IPS-18a (cell line): Measurements from ENCODE around the gene AIG1.

ENCODE experiments used
- H3K27ac ChIP-seq: one replicate; pipeline ENCODE4 v1.5.1; 2013; ENCODE audit warnings: low read length
- H3K27me3 ChIP-seq: one replicate; pipeline ENCODE4 v1.6.1; 2013; ENCODE audit warnings: mild to moderate bottlenecking, low read length; ENCODE audit not compliant: control insufficient read depth, insufficient read depth
- H3K36me3 ChIP-seq: one replicate; pipeline ENCODE4 v1.6.1; 2013; ENCODE audit warnings: low read depth, low read length; ENCODE audit not compliant: control insufficient read depth
- H3K4me1 ChIP-seq: one replicate; pipeline ENCODE4 v1.6.1; 2013; ENCODE audit warnings: low read depth, low read length; ENCODE audit not compliant: control insufficient read depth
- H3K4me3 ChIP-seq: one replicate; pipeline ENCODE4 v1.5.1; 2013; ENCODE audit warnings: low read length
- H3K9ac ChIP-seq: one replicate; pipeline ENCODE4 v1.6.1; 2013; ENCODE audit warnings: mild to moderate bottlenecking, low read length, moderate library complexity
- H3K9me3 ChIP-seq: one replicate; pipeline ENCODE4 v1.6.1; 2013; ENCODE audit warnings: low read depth, low read length; ENCODE audit not compliant: control insufficient read depth

The AIG1 gene

DNA sequence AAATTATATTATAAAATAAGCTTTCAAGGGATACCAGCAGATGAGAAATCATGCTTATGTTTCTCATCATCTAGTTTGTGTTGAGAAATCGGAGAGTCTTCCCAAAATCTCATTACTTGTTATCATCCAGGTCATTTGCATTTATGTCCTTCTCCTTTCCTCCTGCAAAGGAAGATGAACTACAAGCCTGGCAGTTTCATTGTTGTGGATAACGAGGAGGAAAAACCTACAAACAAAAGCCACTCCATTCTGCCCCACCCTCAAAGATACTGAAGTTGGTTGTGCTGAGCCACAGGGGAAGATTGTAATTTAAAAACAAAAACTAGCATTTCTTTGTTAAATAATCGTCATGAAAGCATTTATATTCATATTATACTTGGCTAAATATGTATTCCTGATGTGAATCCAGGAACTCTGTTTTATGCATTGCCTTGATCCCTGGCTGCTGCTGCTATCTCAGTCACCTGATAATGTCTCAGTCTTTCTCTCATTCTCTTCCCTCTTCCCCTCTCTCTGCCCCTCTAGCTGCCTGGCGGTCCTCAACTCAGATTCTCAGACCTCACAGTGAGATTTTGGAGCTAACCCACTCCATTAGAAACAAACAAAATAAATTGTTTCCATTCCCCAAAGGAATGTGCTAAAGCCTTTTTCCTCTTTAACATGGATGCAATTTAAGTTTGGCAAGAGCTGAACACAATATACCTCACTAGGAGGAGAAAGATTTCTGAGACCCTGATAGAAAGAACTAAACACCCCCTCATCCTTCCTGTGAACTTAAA, 204.5 kb downstream of the AIG1 start:
- Histone ChIP-seq H3K9me3 (no peaks in the 10 kb centered on the region), H3K27me3 (no peaks in the 10 kb centered on the region), H3K9ac (no peak overlapping the region), H3K4me3 (no peak overlapping the region), H3K4me1 (peaks cover 17% of the 10 kb centered on the region), H3K36me3 (no peaks in the 10 kb centered on the region), H3K27ac (no peak overlapping the region)

DNA sequence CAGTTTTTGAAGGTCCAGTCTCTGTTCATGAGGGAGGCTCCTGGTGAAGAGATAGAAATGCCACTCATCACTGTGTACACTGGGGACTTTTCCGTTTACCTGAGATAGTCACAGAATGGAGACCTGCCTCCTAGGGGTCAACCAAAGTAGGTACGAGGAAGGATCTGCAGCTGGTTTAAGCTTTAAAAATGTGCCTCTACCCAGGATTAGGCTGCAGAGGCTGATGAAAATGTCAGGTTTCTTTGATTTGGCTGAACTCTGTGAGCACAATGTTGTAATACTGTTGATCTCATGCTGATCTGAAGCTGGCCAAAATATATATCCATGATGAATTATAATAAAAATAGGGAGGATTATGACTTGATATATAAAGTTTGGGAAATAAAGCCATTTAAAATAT, 207.1 kb downstream of the AIG1 start:
- Histone ChIP-seq H3K9ac (no peak overlapping the region), H3K9me3 (no peaks in the 10 kb centered on the region), H3K4me1 (peaks cover 17% of the 10 kb centered on the region), H3K4me3 (no peak overlapping the region), H3K36me3 (no peaks in the 10 kb centered on the region), H3K27me3 (no peaks in the 10 kb centered on the region), H3K27ac (no peak overlapping the region)

DNA sequence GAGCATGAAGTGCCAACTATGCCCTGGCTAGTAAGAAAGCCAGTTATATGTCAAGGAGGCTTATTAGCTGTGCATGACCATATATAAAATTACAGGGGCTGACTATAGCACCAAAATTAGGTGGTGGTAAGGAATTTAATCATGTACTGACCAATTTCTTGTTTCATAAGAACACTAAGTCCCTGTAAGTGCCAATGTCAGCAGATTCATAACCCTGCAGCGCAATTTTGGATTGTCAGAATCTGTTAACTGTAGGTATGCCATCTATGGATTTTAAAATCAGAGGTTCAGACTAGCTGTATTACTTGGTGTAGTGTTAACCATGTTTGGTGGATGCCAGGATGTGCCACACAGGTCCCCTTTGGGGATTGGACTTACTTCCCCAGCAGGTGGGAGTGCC, 207.8 kb downstream of the AIG1 start:
- no peaks in the 10 kb centered on the region for H3K9me3 ChIP-seq
- no peak overlapping the region for H3K27ac ChIP-seq
- H3K27me3 ChIP-seq: no peaks in the 10 kb centered on the region
- H3K9ac ChIP-seq: no peak overlapping the region
- H3K4me1 ChIP-seq: peaks cover 17% of the 10 kb centered on the region
- no peak overlapping the region for H3K4me3 ChIP-seq
- H3K36me3 ChIP-seq: no peaks in the 10 kb centered on the region

DNA sequence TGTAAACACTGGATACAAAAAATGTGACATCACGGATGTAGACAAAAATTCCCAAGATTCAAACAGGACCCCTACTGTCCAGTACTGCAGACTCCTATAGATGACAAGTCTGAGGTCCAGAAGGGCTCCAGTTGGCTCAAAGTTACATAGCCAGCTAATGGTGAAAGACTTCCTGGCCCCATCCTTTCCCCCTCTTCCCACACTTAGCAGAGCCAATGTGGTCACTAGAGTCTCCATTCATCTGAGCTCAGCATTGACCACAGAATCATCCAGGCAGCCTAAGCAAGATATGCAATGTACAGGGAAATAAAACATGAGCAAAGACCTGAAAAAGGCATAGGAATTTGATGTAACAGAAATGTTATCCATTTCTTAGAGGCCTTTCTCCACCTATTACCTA, 209.3 kb downstream of the AIG1 start:
- H3K36me3 ChIP-seq: no peaks in the 10 kb centered on the region
- no peak overlapping the region for H3K9ac ChIP-seq
- H3K9me3 ChIP-seq: no peaks in the 10 kb centered on the region
- peaks cover 9% of the 10 kb centered on the region for H3K4me1 ChIP-seq
- no peaks in the 10 kb centered on the region for H3K27me3 ChIP-seq
- no peak overlapping the region for H3K27ac ChIP-seq
- no peak overlapping the region for H3K4me3 ChIP-seq

DNA sequence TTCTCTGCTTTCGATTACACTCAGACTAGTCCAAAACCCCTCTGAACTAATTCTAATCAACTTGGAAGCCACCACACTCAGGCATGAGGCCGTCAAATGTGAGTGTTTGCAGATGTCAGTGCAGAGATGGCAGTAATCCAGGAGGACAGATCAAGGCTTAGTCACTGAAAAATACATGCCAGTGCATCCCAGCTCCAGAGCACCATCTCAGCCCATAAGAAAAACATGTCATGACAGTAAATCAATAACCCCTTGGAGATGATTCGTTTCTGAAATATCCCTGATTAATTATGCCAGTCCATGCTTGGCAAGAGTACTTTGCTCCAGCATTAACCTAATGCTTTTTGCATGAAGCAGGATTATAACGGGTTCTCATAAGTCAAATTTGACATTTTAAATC, 210.3 kb downstream of the AIG1 start:
- Histone ChIP-seq H3K9ac (no peak overlapping the region), H3K4me3 (no peak overlapping the region), H3K9me3 (no peaks in the 10 kb centered on the region), H3K36me3 (no peaks in the 10 kb centered on the region), H3K4me1 (no peaks in the 10 kb centered on the region), H3K27ac (no peak overlapping the region), H3K27me3 (no peaks in the 10 kb centered on the region)

DNA sequence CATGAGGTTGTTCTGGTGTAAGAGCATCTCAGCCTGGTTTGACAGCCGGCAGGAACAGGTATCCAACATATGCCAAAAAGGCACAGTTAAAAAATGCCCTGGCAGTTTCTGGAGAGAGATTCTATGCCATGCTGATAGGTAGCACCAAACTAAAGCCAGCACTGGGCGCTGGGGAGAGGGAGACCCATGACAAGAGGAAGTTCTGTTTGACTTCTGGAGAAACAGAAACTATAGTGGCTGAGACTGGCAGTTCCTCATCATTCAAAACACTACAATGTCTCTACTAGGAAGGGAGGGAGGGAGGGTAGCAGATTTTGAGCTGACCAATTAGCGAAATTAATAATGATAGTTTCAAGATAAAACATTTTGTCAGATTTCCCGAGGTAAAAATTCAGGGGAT, 215.7 kb downstream of the AIG1 start:
- Histone ChIP-seq H3K36me3 (no peaks in the 10 kb centered on the region), H3K4me1 (no peaks in the 10 kb centered on the region), H3K9me3 (no peaks in the 10 kb centered on the region), H3K27me3 (no peaks in the 10 kb centered on the region), H3K27ac (no peak overlapping the region), H3K4me3 (no peak overlapping the region), H3K9ac (no peak overlapping the region)

DNA sequence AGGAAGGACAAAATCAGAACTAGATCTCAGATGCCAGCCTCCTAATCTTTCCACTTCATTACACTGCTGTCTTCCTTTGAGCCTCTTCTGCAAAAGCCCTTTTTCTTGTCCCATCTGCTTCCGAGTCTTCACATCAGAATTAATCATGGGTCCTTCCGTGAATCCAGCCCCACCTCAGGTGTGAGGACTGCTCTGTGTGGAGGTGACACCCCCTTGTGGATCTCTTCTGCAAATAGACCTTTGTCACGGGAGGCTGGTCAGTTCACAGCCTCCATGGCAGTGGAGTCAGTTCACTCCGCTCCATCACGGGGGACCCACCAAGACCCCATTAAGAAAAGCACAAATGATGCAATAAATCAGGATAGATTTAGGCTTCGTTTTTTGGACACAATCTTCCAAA, 218.7 kb downstream of the AIG1 start:
- H3K9me3 ChIP-seq: no peaks in the 10 kb centered on the region
- no peaks in the 10 kb centered on the region for H3K4me1 ChIP-seq
- no peak overlapping the region for H3K27ac ChIP-seq
- no peak overlapping the region for H3K9ac ChIP-seq
- H3K4me3 ChIP-seq: no peak overlapping the region
- H3K27me3 ChIP-seq: no peaks in the 10 kb centered on the region
- no peaks in the 10 kb centered on the region for H3K36me3 ChIP-seq

DNA sequence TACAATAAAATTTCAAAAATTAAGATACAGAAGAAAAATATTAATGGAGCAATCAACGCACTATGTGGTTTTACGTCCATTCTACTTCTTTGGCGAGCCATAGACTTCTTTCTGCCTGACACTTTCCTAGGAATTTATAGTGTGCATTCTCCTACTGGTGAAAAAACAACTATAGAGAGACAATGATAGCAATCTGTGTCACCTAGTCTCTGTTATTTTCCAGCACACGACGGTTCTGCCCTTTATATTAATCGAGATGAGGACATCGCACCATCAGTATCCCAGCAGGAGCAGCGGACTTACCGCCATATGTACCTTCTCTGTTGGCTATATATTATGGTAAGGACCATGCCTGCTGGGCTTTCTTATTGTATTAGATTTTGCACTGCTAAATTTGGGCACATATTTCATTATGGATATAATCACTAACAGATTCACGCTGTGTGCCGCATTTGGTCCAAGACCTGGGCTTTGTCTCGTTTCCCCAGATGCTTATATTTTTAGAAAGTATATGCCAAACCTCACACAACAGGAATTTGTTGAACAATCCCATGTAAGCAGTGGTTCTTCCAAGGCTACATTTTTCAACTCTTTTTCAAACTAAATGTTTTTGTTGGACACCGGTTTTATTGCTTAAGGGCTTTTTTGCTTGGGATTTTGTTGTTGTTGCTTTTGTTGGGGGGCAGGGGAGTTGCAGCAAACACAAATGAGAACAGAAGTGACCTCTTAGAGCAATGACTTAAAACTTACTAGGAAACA, 223.4 kb downstream of the AIG1 start:
- H3K36me3 ChIP-seq: no peaks in the 10 kb centered on the region
- H3K9ac ChIP-seq: no peak overlapping the region
- no peaks in the 10 kb centered on the region for H3K9me3 ChIP-seq
- no peaks in the 10 kb centered on the region for H3K27me3 ChIP-seq
- no peak overlapping the region for H3K27ac ChIP-seq
- H3K4me1 ChIP-seq: peaks cover 12% of the 10 kb centered on the region
- no peak overlapping the region for H3K4me3 ChIP-seq

DNA sequence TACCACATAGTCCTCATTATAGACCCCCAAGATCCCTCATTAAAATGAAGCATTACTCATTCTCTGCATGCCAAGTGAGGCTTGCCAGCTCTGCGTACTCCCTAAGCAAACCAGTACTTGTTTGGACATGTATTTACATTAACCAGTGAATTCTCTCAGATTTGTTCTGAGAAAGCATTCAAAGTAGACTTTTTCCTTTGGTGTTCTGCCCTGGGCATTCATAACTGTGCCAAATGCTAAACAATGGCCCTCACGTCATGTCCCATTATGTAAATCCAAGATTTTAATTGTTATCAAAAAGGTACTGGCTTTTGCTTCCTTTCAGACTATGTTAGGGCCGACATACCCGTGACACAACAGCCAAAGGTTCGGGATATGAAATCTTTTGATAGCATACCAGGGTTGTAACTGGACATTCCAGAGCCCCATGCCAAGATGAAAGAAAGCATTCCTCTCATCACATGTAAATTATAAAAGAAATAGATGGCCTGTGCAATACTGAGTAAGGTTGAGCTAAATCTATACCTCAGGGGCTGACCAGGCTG, 225.6 kb downstream of the AIG1 start:
- no peaks in the 10 kb centered on the region for H3K9me3 ChIP-seq
- no peak overlapping the region for H3K4me3 ChIP-seq
- no peak overlapping the region for H3K27ac ChIP-seq

DNA sequence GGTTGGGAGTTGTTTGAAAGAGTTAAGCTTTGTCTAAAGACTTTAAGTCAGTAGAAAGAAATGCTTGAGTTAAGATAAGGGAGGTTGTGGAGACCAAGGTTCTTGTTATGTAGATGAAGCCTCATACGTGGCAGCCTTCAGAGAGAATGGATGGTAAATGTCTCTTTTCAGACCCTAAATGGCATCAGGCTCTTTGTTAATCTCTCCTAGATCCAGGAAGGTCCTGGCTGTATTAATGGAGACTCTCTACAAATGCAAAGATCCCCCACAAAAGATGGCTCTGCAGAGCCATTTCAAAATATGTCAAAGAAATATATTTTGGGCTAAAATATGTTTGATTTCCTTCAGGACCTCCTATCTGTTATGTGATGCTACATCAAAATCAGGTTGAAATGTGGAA, 228.2 kb downstream of the AIG1 start:
- no peak overlapping the region for H3K4me3 ChIP-seq
- no peaks in the 10 kb centered on the region for H3K9me3 ChIP-seq
- H3K27ac ChIP-seq: peak overlapping the region; percentile 80
- no peak overlapping the region for H3K9ac ChIP-seq
- no peaks in the 10 kb centered on the region for H3K36me3 ChIP-seq
- H3K4me1 ChIP-seq: peaks cover 21% of the 10 kb centered on the region
- H3K27me3 ChIP-seq: no peaks in the 10 kb centered on the region

More for the DNA sequence above, 225.6 kb downstream of the AIG1 start:
- Histone ChIP-seq H3K9ac (no peak overlapping the region), H3K4me1 (peaks cover 21% of the 10 kb centered on the region), H3K36me3 (no peaks in the 10 kb centered on the region), H3K27me3 (no peaks in the 10 kb centered on the region)

DNA sequence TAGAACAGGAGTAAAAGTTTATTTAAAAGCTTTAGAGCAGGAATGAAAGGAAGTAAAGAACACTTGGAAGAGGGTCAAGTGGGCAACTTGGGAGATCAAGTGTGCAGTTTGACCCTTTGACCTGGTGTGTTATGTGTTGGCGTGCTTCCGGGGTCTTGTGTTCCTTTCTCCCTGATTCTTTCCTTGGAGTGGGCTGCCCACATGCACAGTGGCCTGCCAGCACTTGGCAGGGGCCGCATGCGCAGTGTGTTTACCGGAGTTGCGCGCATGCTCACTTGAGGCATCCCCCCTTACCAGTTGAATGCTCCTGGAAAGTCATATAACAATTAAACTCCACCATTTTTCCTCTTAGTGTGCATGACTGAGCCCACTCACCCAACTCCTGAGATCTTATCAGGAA, 229.5 kb downstream of the AIG1 start:
- no peaks in the 10 kb centered on the region for H3K9me3 ChIP-seq
- no peaks in the 10 kb centered on the region for H3K27me3 ChIP-seq
- no peak overlapping the region for H3K4me3 ChIP-seq
- peaks cover 21% of the 10 kb centered on the region for H3K4me1 ChIP-seq
- no peak overlapping the region for H3K27ac ChIP-seq
- H3K9ac ChIP-seq: no peak overlapping the region
- H3K36me3 ChIP-seq: no peaks in the 10 kb centered on the region
